ENCODE measurements around the gene CRYBA4. TPM values are rescaled to one million over a fixed set of nuclear protein-coding genes. Genes with fewer than 3 reads are reported as not detected.

The CRYBA4 gene
- total RNA-seq, 3 donors from 2014 or later = not detected

- no peaks in the 10 kb centered on the region for H3K36me3 ChIP-seq
- no peak for DNase-seq (ENCODE audit: low spot score in 2 of 2)
- H3K27ac ChIP-seq = no peak overlapping the region
- H3K9me3 ChIP-seq = no peaks in the 10 kb centered on the region
- intact Hi-C loops (cut with DNase I; ENCODE audit: low total_unique reads) = no loop called here
- no peak overlapping the region for H3K4me3 ChIP-seq
- no peak for TF ChIP-seq POLR2AphosphoS5 (IDR thresholded peaks at IDR 0.05)
- no peak for TF ChIP-seq CTCF (IDR thresholded peaks at IDR 0.05)
- no peak for TF ChIP-seq POLR2A (IDR thresholded peaks at IDR 0.05)
- peaks cover 0 to 2% of the 10 kb centered on the region in 2 donors for H3K4me1 ChIP-seq
- H3K27me3 ChIP-seq = peaks cover 0 to 16% of the 10 kb centered on the region in 2 donors
Observed at GRCh38 chr22:26663374-26663923, 41.7 kb downstream of the CRYBA4 start.

GRCh38 chr22:26665813-26666231, 44.1 kb downstream of the CRYBA4 start:
- Histone ChIP-seq H3K4me1 (no peaks in the 10 kb centered on the region), H3K9me3 (no peaks in the 10 kb centered on the region), H3K36me3 (no peaks in the 10 kb centered on the region), H3K27ac (no peak overlapping the region), H3K27me3 (peaks cover 0 to 6% of the 10 kb centered on the region in 2 donors), H3K4me3 (no peak overlapping the region)
- intact Hi-C loops (cut with DNase I; ENCODE audit: low total_unique reads) = no loop called here
- no peak for DNase-seq (ENCODE audit: low spot score in 2 of 2)
- TF ChIP-seq CTCF (IDR thresholded peaks at IDR 0.05) = no peak
- TF ChIP-seq POLR2AphosphoS5 (IDR thresholded peaks at IDR 0.05) = no peak
- no peak for TF ChIP-seq POLR2A (IDR thresholded peaks at IDR 0.05)

DNA sequence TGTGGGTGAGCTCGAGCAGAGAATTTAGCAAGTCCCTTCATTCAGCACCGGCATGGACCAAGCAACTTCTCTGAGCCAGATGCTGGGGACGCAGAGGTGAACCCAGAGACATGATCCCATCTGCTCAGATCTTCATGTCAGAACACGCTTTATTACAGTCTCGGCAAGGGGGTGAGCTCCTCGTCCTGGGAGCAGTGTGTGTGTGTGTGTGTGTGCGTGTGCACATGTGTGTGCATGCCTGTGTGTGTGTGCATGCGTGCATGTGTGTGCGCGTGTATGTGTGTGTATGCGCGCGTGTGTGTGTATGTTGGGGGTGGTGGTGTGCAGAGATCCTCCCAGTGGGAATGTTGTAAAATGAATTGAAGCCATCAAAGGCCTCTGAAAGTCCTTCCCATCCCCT, 45.4 kb downstream of the CRYBA4 start:
- H3K27me3 ChIP-seq = peaks cover 0 to 6% of the 10 kb centered on the region in 2 donors
- no peaks in the 10 kb centered on the region for H3K4me1 ChIP-seq
- no peak overlapping the region for H3K4me3 ChIP-seq
- no peak overlapping the region for H3K27ac ChIP-seq
- TF ChIP-seq CTCF (IDR thresholded peaks at IDR 0.05) (no peak), POLR2AphosphoS5 (IDR thresholded peaks at IDR 0.05) (no peak), POLR2A (IDR thresholded peaks at IDR 0.05) (no peak)
- no peaks in the 10 kb centered on the region for H3K9me3 ChIP-seq
- DNase-seq (ENCODE audit: low spot score in 2 of 2) = no peak
- intact Hi-C loops (cut with DNase I; ENCODE audit: low total_unique reads) = no loop called here
- no peaks in the 10 kb centered on the region for H3K36me3 ChIP-seq

DNA sequence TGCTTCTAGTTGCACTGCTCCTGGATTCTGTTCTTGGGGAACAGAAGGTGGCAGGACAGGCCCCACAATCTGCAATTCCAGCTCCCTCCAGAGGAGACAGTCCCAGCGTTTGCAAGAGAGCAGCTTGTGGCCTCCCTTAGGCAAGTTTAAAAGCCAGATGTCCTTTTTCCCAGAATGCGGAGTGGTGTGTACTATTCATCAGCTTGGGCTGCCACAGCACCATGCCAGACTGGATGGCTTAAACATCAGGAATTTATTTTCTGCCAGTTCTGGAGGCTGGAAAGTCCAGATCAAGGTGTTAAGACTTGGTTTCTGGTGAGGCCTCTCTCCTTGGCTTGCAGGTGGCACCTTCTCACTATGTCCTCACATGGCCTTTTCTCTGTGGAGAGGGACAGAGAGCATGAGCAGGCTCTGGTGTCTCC, 47.3 kb downstream of the CRYBA4 start:
- peaks cover 0 to 5% of the 10 kb centered on the region in 2 donors for H3K4me1 ChIP-seq
- no peaks in the 10 kb centered on the region for H3K36me3 ChIP-seq
- H3K27ac ChIP-seq = no peak overlapping the region
- TF ChIP-seq CTCF (IDR thresholded peaks at IDR 0.05) (no peak), POLR2A (IDR thresholded peaks at IDR 0.05) (no peak), POLR2AphosphoS5 (IDR thresholded peaks at IDR 0.05) (no peak)
- intact Hi-C loops (cut with DNase I; ENCODE audit: low total_unique reads) = no loop called here
- no peak overlapping the region for H3K4me3 ChIP-seq
- DNase-seq (ENCODE audit: low spot score in 2 of 2) = no peak
- no peaks in the 10 kb centered on the region for H3K27me3 ChIP-seq
- H3K9me3 ChIP-seq = no peaks in the 10 kb centered on the region

GRCh38 chr22:26670459-26670858, 48.7 kb downstream of the CRYBA4 start:
- H3K36me3 ChIP-seq = no peaks in the 10 kb centered on the region
- no peak for DNase-seq (ENCODE audit: low spot score in 2 of 2)
- no peak for TF ChIP-seq POLR2A (IDR thresholded peaks at IDR 0.05)
- TF ChIP-seq CTCF (IDR thresholded peaks at IDR 0.05) = no peak
- no peak for TF ChIP-seq POLR2AphosphoS5 (IDR thresholded peaks at IDR 0.05)
- H3K27me3 ChIP-seq = no peaks in the 10 kb centered on the region
- no peaks in the 10 kb centered on the region for H3K9me3 ChIP-seq
- peaks cover 0 to 5% of the 10 kb centered on the region in 2 donors for H3K4me1 ChIP-seq
- H3K27ac ChIP-seq = no peak overlapping the region
- H3K4me3 ChIP-seq = no peak overlapping the region
- intact Hi-C loops (cut with DNase I; ENCODE audit: low total_unique reads) = no loop called here
